ENCODE measurements around the gene SAA1.

SAA1 gene

DNA sequence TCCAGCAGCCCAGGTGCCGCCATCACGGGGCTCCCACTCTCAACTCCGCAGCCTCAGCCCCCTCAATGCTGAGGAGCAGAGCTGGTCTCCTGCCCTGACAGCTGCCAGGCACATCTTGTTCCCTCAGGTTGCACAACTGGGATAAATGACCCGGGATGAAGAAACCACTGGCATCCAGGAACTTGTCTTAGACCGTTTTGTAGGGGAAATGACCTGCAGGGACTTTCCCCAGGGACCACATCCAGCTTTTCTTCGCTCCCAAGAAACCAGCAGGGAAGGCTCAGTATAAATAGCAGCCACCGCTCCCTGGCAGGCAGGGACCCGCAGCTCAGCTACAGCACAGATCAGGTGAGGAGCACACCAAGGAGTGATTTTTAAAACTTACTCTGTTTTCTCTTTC, at the start of gene SAA1:
SAA1 (plus strand) TSS at position 316 of the 400 bp plus-strand sequence. CDS start 624 bp downstream, outside the sequence.
- H3K9me3 ChIP-seq (ENCODE audit: low read length), result no peaks in the 10 kb centered on the region
- H3K4me1 ChIP-seq (ENCODE audit: insufficient read depth, low read length), result no peaks in the 10 kb centered on the region
- no peak within 1 kb of the TSS for H2AFZ ChIP-seq (ENCODE audit: low read depth, low read length)
- H3K36me3 ChIP-seq (ENCODE audit: insufficient read depth, low read length), result no peaks in the 10 kb centered on the region
- H3K4me3 ChIP-seq (ENCODE audit: low read length), result no peak within 1 kb of the TSS
- peaks cover 6% of the 10 kb centered on the region for H3K27me3 ChIP-seq (ENCODE audit: insufficient read depth, low read length)

DNA sequence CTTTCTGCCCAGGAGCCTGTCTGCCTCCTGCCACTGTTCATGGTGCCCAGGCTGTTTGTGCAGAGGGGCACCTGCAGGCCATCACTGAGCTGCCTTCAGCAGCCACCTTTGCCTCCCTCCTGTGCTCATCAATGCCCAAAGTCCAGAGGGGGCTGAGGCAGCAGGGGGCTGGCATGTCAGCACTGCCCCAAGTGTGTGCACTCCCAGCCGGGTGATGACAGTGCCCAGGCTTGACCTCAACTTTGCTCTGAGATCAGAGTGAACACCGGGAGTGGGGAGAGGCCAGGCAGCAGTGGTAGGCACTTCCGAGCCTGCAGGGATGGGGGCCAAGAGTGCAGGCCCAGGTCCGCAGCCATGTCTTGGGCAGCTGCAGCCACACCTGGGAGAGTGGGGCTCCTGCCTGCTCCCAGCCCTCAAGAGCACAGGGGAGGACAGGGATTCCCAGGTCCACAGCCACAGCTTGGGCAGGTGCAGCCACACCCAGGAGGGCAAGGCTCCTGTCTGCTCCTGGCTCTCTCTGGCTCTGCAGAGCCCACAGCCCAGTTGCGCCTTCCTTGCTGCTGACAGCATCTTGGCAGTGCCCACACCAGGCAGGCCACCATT, 44.7 kb upstream of the SAA1 start:
- no peaks in the 10 kb centered on the region for H3K27me3 ChIP-seq (ENCODE audit: insufficient read depth, low read length)
- H3K9me3 ChIP-seq (ENCODE audit: low read length), result no peaks in the 10 kb centered on the region
- no peak overlapping the region for H2AFZ ChIP-seq (ENCODE audit: low read depth, low read length)
- no peaks in the 10 kb centered on the region for H3K36me3 ChIP-seq (ENCODE audit: insufficient read depth, low read length)
- H3K4me3 ChIP-seq (ENCODE audit: low read length), result no peak overlapping the region
- no peaks in the 10 kb centered on the region for H3K4me1 ChIP-seq (ENCODE audit: insufficient read depth, low read length)

DNA sequence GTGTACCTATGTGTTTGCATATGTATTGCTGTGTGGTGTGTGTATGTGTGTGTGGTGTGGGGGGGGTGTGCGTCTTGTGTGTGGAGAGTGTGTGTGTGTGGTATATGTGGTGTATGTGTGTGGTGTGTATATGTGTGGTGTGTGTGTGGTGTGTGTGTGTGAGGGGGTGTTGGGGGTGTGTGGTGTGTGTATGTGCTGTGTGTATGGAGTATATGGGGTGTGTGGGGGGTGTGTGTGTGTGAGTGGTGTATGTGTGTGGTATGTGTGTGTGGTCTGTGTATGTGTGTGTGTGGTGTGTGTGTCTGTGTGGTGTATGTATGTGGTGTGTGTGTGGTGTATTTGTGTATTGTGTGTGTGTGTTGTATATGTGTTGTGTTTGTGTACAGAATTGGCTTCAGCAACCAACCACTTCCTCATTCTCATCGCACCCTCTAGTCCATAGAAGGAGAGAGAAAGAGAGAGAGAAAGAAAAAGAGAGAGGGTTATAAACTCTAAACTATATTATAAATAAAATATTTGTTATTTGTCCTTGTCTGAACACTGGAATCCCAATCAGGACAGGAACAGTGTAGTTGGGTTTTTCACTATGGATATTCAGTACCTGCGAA, 43.1 kb upstream of the SAA1 start:
- Histone ChIP-seq H3K27me3 (ENCODE audit: insufficient read depth, low read length) (peaks cover 2% of the 10 kb centered on the region), H2AFZ (ENCODE audit: low read depth, low read length) (no peak overlapping the region), H3K36me3 (ENCODE audit: insufficient read depth, low read length) (no peaks in the 10 kb centered on the region), H3K9me3 (ENCODE audit: low read length) (no peaks in the 10 kb centered on the region), H3K4me1 (ENCODE audit: insufficient read depth, low read length) (no peaks in the 10 kb centered on the region), H3K4me3 (ENCODE audit: low read length) (no peak overlapping the region)

DNA sequence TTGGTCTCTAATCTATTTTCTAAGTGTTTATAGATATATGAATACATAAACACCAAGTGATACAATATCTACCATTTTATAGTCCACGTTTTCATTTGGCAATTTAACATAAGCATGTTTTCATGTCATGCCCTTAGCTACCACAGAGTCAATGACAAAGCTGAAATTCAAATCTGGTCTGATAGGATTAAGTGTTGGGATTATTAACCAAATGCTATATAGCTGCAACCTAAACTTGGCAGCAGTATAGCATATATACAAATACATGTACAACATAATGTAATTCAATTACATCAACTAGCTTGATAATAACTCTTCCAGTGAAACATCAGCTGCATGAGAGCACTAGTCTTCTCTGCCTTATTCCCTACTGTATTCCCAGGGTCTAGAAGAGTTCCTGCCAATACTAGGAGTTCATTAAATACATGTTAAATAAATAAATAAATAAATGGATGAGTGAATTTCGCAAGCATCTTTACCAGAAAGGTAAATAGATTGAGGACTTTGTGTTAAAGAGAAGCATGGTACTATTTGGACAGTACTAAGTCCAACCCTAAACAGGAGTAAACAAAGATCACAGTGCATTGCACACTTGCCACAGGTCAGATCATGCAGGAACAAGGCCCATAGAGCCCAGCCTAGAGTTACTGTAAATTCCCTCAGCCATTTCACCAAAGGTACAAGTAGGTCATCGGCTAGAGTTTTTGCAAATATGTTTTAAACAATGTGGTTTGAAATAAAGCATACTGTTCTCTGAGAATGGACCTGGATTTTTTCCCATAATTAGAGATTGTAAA, 42.3 kb upstream of the SAA1 start:
- Histone ChIP-seq H3K4me1 (ENCODE audit: insufficient read depth, low read length) (no peaks in the 10 kb centered on the region), H2AFZ (ENCODE audit: low read depth, low read length) (no peak overlapping the region), H3K4me3 (ENCODE audit: low read length) (no peak overlapping the region), H3K9me3 (ENCODE audit: low read length) (no peaks in the 10 kb centered on the region), H3K36me3 (ENCODE audit: insufficient read depth, low read length) (no peaks in the 10 kb centered on the region), H3K27me3 (ENCODE audit: insufficient read depth, low read length) (peaks cover 4% of the 10 kb centered on the region)

DNA sequence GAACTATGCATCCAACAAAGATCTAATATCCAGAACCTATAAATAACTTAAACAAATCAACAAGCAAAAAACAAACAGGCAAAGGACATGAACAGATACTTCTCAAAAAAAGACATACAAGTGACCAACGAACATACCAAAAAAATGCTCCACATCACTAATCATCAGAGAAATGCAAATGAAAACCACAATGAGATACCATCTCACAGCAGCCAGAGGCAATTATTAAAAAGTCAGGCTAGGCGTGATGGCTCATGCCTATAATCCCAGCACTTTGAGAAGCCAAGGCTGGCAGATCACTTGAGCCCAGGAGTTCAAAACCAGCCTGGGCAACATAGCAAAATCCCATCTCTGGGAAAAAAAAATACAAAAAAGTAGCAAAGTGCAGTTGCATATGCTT, 40.2 kb upstream of the SAA1 start:
- Histone ChIP-seq H3K9me3 (ENCODE audit: low read length) (no peaks in the 10 kb centered on the region), H3K4me3 (ENCODE audit: low read length) (no peak overlapping the region), H3K27me3 (ENCODE audit: insufficient read depth, low read length) (peaks cover 4% of the 10 kb centered on the region), H2AFZ (ENCODE audit: low read depth, low read length) (no peak overlapping the region), H3K4me1 (ENCODE audit: insufficient read depth, low read length) (no peaks in the 10 kb centered on the region), H3K36me3 (ENCODE audit: insufficient read depth, low read length) (no peaks in the 10 kb centered on the region)

DNA sequence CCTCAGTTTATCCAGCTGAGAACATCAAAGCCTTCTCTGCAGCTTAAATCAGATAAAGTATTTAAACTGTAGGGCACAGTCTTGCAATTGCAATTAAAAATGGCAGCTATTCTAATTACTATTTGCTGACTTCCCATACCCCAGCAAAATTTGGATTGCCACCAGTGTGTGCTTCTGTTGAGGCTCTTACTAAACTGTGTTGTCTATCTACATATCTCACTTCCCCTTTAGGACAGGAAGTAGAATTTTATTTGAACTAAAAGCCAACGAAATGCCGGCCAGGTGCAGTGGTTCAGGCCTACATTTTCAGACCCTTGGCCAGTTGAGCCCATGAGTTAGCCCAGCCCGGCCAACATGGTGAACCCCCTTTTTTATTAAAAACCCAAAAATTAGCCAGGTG, 36.6 kb upstream of the SAA1 start:
- Histone ChIP-seq H3K36me3 (ENCODE audit: insufficient read depth, low read length) (no peaks in the 10 kb centered on the region), H2AFZ (ENCODE audit: low read depth, low read length) (no peak overlapping the region), H3K4me1 (ENCODE audit: insufficient read depth, low read length) (no peaks in the 10 kb centered on the region), H3K4me3 (ENCODE audit: low read length) (no peak overlapping the region), H3K9me3 (ENCODE audit: low read length) (no peaks in the 10 kb centered on the region), H3K27me3 (ENCODE audit: insufficient read depth, low read length) (peaks cover 4% of the 10 kb centered on the region)

DNA sequence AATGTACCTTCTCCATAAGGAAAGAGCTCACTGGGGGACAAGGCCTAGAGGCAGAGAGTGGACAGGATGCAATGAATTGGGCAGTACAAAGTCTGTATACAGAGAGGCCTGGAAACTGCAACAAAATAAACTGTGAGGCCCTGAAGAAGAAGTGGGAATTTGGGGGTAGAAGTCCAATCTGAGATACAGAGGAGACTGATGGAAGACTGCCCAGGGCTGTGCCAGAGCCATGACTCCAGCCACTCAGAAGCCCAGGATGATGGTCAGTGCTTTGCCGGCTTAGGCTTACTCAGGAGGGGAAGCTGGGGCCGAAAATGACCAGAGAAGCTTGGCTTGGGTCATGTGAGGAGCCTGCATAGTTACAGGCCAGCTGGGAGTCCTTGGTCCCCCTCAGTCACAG, 35.2 kb upstream of the SAA1 start:
- no peak overlapping the region for H2AFZ ChIP-seq (ENCODE audit: low read depth, low read length)

DNA sequence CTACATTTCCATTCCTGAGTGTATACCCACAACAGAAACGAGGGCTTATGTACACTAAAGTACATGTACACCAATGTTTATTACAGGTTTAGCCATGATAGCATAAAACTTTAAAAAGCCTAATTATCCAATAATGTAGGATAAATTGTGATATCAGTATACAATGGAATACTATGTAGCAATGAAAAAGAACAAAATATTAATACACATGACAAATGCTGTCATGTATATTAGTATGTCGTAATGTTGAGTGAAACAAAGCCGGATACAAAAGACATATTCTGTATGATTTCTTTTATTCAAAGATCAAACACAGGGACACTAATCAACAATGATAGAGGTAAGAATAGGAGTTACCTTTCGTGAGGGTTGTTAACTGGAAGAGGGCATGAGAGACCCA, 32.2 kb upstream of the SAA1 start:
- Histone ChIP-seq H3K9me3 (ENCODE audit: low read length) (no peaks in the 10 kb centered on the region), H3K27me3 (ENCODE audit: insufficient read depth, low read length) (peaks cover 6% of the 10 kb centered on the region), H3K36me3 (ENCODE audit: insufficient read depth, low read length) (no peaks in the 10 kb centered on the region), H3K4me1 (ENCODE audit: insufficient read depth, low read length) (no peaks in the 10 kb centered on the region), H3K4me3 (ENCODE audit: low read length) (no peak overlapping the region), H2AFZ (ENCODE audit: low read depth, low read length) (no peak overlapping the region)

More for the DNA sequence above, 35.2 kb upstream of the SAA1 start:
- H3K4me3 ChIP-seq (ENCODE audit: low read length), result no peak overlapping the region
- no peaks in the 10 kb centered on the region for H3K9me3 ChIP-seq (ENCODE audit: low read length)
- H3K4me1 ChIP-seq (ENCODE audit: insufficient read depth, low read length), result no peaks in the 10 kb centered on the region
- peaks cover 4% of the 10 kb centered on the region for H3K27me3 ChIP-seq (ENCODE audit: insufficient read depth, low read length)
- H3K36me3 ChIP-seq (ENCODE audit: insufficient read depth, low read length), result no peaks in the 10 kb centered on the region

DNA sequence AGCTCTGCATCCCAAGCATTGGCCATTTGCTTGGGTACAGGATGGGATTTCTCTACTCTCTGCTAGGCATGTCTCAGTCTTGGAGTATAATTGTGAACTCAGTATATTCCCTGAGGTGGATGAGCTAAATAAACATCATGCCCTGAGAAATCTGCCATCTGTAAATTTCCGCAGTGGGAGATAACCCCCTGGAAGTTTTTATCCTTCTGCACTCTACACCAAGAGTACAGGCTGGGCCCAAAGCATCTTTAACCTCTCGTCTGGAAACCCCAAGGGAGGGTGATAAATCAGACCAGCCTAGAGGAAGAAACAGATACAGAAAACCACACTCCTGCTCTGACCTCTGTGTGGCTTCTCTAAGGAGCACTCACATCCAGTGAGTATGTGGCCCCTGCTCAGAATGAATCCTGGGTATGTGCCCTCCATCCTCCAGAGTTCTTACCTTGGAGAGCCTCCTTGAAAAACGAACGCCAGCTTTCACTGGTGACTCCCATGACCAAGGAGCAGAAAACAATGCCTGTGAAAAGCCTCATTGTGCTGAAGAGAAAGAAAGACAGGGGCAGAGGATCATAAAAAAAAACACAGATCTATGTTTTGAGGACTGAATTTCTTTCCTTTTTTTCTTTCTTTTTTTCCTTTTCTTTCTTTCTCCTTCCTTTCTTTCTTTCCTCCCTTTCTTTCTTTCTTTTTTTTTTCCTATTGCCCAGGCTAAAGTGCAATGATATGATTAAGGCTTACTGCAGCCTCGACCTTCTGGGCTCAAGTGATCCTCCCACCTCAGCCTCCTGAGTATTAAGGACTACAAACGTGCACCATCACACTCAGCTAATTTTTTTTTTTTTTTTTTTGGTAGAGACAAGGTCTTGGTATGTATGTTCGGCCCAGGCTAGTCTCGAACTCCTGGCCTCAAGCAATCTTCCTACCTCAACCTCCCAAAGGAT, 30.4 kb upstream of the SAA1 start:
- no peaks in the 10 kb centered on the region for H3K36me3 ChIP-seq (ENCODE audit: insufficient read depth, low read length)
- peaks cover 6% of the 10 kb centered on the region for H3K27me3 ChIP-seq (ENCODE audit: insufficient read depth, low read length)
- H3K4me1 ChIP-seq (ENCODE audit: insufficient read depth, low read length), result no peaks in the 10 kb centered on the region
- H3K9me3 ChIP-seq (ENCODE audit: low read length), result no peaks in the 10 kb centered on the region
- H3K4me3 ChIP-seq (ENCODE audit: low read length), result no peak overlapping the region
- H2AFZ ChIP-seq (ENCODE audit: low read depth, low read length), result no peak overlapping the region

DNA sequence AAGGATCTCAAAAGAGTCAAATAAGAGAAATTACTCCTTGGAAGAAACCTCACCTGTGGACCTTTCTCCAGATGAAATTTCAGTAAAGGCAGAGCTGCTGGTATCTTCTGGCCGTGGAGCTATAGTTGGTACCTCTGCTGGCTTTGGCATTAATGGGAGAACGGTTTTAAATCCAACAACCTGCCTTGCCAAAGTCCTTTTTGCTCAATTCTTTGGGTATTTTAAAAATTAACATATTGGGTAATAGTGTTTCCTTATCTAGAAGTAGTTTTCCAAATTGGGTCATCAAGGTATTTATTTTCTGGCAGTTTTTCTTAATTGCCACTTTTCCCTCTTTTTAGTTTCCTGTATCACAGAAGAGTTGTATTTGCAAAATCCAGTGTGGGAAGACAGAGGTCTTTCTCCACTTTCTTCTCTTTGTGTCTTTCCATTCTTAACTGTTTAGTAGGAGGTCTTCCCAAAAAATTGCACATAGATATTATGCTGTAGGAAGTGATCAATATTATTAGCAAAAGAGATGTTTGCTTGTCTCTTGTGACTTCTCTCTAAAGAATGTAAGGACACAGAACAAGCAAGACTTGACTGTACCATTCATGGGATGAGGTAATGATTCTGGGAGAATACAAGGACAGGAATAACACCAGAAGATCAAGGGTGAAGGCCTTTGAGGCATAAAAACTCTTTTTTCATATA, 29.3 kb upstream of the SAA1 start, which contains the start of gene SAA4:
SAA4 (minus strand) TSS at position 139 of the 693 bp plus-strand sequence. CDS start 876 bp downstream, outside the sequence.
- Histone ChIP-seq H3K4me3 (ENCODE audit: low read length) (no peak within 1 kb of the TSS), H3K9me3 (ENCODE audit: low read length) (no peaks in the 10 kb centered on the region), H2AFZ (ENCODE audit: low read depth, low read length) (no peak within 1 kb of the TSS), H3K36me3 (ENCODE audit: insufficient read depth, low read length) (no peaks in the 10 kb centered on the region), H3K27me3 (ENCODE audit: insufficient read depth, low read length) (peaks cover 6% of the 10 kb centered on the region), H3K4me1 (ENCODE audit: insufficient read depth, low read length) (no peaks in the 10 kb centered on the region)

DNA sequence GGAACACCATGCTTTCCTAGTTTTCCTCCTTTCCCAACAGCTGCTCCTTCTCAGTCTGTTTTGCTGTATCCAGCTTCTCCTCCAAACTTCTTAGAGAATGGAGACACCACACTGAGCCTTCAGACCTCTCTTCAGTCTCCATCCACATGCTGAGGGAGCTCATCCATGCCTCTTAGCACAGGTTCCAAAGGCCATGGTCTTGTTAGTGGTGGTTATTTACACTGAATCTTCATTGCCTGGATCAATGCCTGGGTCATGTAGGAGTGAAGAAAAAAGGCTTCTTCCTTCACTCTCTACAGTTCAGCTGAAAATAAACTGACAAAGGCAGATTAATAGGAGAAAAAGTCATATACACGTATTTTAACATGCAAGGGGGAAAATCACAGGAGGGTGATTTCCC, 26.4 kb upstream of the SAA1 start:
- H3K4me1 ChIP-seq (ENCODE audit: insufficient read depth, low read length), result no peaks in the 10 kb centered on the region
- H3K27me3 ChIP-seq (ENCODE audit: insufficient read depth, low read length), result peaks cover 6% of the 10 kb centered on the region
- H3K36me3 ChIP-seq (ENCODE audit: insufficient read depth, low read length), result no peaks in the 10 kb centered on the region
- no peak overlapping the region for H2AFZ ChIP-seq (ENCODE audit: low read depth, low read length)
- H3K9me3 ChIP-seq (ENCODE audit: low read length), result no peaks in the 10 kb centered on the region
- H3K4me3 ChIP-seq (ENCODE audit: low read length), result no peak overlapping the region

DNA sequence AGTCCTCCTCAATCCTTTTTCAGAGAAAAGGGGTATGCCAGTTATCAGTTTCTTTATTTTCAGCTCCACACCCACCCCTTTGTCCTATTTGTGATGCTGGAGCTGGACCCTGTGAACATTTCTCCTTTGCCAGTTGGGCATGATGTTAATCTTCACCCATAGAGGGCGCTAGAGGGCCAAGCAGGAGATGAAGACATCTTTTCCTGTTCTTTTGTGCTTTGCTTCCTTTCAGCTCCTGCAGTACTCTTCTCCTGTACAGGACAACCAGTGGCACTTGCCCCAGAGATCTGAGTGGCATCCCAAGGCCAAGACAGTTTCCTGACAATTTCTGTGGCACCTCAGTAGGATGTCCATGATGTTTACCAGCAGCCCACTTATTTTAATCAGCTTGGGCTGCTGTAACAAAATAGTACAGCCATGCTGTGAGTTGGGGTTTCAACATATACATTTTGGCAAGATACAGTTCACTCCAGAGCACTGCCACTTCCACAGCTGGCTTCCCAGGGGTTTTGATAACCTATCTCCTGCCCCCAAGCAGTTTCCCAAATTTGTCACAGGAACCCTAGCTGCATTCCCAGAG, 22.2 kb upstream of the SAA1 start:
- peaks cover 5% of the 10 kb centered on the region for H3K27me3 ChIP-seq (ENCODE audit: insufficient read depth, low read length)
- no peak overlapping the region for H2AFZ ChIP-seq (ENCODE audit: low read depth, low read length)
- no peaks in the 10 kb centered on the region for H3K36me3 ChIP-seq (ENCODE audit: insufficient read depth, low read length)
- no peaks in the 10 kb centered on the region for H3K4me1 ChIP-seq (ENCODE audit: insufficient read depth, low read length)
- H3K4me3 ChIP-seq (ENCODE audit: low read length), result no peak overlapping the region
- no peaks in the 10 kb centered on the region for H3K9me3 ChIP-seq (ENCODE audit: low read length)

All from neuron (in vitro differentiated cells).